DLD1 (cell line): ENCODE results near the gene NCAM1.

Source experiments
- in situ Hi-C: cut with HindIII; loops from 2 replicates; pipeline ENCODE4 v1.10.0; 2017; ENCODE audit warnings: low sequenced_read_pairs

The NCAM1 gene

DNA sequence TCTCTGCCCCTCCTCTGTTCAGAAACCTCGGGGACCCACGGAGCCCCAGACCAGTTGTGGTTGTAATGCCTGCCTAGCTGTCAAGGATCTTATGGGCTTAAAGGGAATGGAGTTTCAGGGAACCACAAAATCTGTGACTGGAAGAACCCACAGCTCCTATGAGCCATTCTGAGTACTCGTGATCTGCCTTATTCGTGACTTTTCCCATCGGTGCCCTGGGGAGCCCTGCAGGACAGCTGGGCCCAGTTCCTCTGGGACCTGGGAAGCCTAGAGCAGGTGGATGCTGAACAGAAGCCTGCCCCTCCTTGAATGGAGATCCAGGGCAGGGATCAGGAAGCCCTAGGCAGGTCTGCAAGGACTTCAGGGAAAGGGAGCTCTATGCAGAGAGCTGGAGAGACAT lies 311.1 kb downstream of the NCAM1 start:
- in situ Hi-C loops: no loop called here

DNA sequence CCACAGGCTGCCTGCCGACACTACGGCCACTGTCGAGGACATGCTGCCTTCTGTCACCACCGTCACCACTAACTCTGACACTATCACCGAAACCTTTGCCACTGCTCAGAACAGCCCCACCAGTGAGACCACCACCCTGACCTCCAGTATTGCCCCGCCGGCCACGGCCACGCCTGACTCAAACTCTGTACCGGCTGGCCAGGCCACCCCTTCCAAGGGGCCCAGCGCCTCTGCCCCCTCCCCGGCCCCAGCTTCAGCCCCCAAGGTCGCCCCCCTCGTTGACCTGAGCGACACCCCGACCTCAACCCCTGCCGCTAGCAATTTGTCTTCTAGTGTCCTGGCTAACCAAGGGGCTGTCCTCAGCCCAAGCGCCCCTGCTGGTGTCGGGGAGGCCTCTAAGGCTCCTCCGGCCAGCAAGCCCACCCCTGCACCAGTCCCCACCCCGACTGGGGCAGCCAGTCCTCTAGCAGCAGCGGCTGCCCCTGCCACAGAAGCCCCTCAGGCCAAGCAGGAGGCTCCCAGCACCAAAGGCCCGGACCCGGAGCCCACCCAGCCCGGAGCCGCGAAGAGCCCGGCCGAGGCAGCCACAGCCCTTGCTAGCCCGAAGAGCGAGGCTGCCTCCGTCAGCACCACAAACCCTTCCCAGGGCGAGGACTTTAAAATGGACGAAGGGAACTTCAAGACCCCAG lies 311.9 kb downstream of the NCAM1 start:
- in situ Hi-C loops: no loop called here

GRCh38 chr11:113273720-113274119 lies 312.5 kb downstream of the NCAM1 start:
- in situ Hi-C loops: no loop called here

DNA sequence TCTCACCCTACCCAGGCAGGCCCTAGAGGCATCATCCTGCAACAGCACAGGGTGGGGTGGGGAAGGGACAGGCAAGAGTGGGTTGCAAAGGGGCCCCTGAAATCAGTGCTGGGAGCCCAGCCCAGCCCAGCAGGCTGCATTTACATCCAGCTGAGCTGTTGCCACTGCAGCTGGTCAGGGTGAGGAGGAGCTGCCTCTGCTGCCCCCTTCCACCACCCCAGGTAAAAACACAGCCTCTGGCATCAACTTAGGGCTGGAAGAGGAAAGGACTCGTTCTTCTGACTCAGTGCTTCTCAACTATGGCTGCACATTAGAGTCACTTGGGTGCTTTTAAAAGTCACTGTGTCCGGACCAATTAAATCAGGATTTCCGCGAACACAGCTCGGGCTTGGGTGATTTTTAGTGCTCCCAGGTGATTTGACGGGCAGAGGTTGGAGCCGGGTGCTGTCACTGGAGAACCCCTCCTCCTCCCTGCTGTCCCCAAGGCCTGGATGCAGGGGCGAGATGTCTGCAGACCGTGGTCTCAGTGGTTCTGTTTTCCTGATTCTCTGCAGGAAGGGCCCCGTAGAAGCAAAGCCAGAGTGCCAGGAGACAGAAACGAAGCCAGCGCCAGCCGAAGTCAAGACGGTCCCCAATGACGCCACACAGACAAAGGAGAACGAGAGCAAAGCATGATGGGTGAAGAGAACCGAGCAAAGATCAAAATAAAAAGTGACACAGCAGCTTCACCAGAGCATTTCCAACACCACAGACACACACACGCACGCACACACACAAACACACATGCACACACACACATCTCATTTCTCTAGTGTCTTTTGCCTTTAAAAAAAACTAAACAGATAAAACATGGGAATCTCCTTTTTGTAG lies 313.7 kb downstream of the NCAM1 start:
- in situ Hi-C loops: no loop called here

DNA sequence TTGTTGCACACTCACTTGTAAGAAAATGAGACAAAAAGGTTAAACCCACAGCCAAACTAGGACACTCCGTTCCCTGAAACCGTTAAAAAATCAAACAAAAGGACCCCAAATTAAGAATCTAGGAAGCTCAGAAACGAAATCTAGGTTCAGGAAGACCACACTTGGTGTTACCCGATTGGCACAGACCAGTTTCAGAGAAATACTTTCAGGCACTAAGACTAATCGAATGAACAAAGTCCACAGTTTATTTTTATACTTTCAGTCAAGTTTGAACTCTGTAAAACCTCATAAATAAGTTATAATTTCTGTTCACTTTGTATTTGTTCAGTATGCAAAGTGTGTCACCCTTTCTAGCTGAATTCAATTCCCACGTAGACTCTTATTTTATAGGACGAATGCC lies 314.4 kb downstream of the NCAM1 start:
- in situ Hi-C loops: no loop called here

- in situ Hi-C loops: no loop called here
Observed at GRCh38 chr11:113276466-113276865, 315.2 kb downstream of the NCAM1 start.

DNA sequence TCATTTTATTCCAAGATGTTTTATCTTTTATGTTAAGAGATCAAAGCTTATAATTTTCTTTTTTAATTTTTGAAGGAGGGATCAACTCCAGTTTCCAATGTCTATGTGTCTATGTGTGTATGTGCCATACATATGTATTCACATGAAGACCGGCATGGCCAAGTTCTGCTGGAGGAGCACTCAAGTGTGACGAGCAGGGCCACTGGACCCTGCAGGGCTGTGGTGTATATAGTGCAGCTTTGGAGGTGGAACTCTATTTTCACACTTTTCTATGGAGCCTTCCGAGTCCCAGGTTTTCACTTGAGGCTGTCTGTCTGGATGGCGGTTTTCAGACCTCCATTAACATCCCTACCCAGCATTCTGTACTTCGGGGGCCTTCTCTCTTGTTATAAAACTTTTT lies 316.7 kb downstream of the NCAM1 start:
- in situ Hi-C loops: no loop called here

- in situ Hi-C loops: no loop called here
Observed at GRCh38 chr11:113278481-113278880, 317.3 kb downstream of the NCAM1 start.

GRCh38 chr11:113278925-113279324 lies 317.7 kb downstream of the NCAM1 start:
- in situ Hi-C loops: no loop called here

DNA sequence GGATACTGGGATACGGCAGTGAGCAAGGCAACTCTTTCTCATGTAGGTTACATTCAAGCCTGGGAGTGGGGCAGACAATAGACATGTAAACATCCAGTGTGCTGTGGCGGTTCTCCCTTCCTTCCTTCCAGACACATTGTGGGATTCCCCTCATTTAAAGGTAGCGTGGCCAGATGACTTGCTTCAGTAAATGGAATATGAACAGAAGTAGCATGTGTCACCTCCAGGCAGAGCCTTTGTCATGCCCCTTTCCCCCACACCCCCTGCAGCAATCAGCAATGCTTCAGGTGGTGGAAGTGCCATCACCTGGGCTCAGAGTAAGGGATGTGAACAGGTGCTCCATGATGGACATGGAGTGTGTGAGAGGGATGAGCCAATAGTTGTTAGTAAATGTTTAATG lies 318.4 kb downstream of the NCAM1 start:
- in situ Hi-C loops: no loop called here

GRCh38 chr11:113281052-113281725 lies 320.0 kb downstream of the NCAM1 start:
- in situ Hi-C loops: no loop called here

- in situ Hi-C loops: no loop called here
Observed at GRCh38 chr11:113282898-113283437, 321.7 kb downstream of the NCAM1 start.

- in situ Hi-C loops: no loop called here
Observed at GRCh38 chr11:113283881-113284280, 322.7 kb downstream of the NCAM1 start.

- in situ Hi-C loops: no loop called here
Observed at GRCh38 chr11:113286009-113286408, 324.8 kb downstream of the NCAM1 start.

GRCh38 chr11:113286509-113287497 lies 325.6 kb downstream of the NCAM1 start:
- in situ Hi-C loops: no loop called here

- in situ Hi-C loops: no loop called here
Observed at GRCh38 chr11:113287801-113288200, 326.6 kb downstream of the NCAM1 start.

- in situ Hi-C loops: no loop called here
Observed at GRCh38 chr11:113288286-113288863, 327.2 kb downstream of the NCAM1 start.

- in situ Hi-C loops: no loop called here
Observed at GRCh38 chr11:113289431-113290187, 328.4 kb downstream of the NCAM1 start.

DNA sequence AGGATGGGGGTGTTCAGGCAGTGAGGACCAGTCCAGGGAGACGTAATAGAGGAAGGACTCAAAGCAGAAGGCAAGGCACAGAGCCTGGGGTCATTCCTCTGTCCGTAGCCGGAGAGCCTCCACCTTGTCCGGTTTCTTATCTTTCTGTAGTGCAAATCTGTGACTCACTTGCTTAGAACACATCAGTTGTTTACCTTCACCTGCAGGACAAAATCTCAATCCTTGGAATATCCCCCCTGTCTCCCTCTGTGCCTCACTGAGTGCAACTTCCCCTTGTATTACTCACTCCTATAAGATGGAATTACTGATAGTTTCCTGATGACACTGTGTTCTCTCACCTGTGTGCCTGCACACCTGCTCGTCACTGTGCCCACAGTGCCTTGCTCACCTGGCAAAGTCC lies 332.7 kb downstream of the NCAM1 start:
- in situ Hi-C loops: no loop called here
